C1 segment of cervical spinal cord (tissue), 14 donors: ENCODE results near the gene PDAP1.
"Not testable (repeated sequence)": the region's sequence is repeated elsewhere in the genome, so short reads cannot be mapped to it uniquely, and the experiment has no call there.

Source experiments
- DNase-seq, 14 donors: peaks; one replicate each; lab custom pipeline; 2025; lab: John Stamatoyannopoulos, UW

Gene PDAP1

DNA sequence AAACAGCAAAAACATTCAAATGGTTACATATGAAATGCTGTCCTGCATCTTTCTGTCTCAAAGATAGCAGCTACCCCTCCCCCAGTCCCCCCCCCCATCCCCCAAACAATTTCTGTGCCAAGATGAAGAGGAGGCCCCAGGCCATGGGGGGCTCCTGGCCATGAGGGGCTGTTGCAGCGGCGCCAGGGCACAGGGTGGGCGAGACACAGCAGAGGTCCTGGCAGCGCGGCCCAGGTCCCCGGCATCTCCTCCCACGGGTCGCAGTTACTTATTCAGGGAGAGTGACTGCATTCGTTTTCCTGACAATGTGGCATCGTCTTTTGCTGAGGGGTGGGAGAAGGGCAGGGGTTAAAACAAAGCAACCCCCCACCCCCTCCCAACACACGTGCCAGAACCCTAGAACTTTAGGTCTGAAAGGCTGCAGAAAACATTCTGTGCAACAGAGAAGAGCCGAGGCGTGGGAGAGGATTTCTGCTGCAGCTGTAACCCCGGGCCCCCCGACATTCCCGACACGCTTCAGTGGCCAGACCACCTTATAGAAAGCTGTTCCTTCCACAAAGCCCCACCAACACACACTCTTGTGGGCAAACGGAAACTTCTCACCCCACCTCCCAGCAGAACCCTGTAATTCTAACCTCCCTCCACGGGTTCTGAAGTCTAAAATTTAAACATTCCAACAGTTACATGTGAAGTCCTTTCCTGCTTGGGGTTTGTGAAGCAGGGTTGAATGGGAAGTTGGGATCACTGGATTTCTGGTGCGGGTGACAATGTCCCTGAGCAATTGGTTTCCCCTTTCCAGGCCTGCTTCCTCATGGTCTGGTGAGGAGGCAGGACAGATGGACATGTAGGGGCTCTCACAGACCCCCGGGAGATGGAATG, 11.7 kb downstream of the PDAP1 start:
- no peak for DNase-seq

DNA sequence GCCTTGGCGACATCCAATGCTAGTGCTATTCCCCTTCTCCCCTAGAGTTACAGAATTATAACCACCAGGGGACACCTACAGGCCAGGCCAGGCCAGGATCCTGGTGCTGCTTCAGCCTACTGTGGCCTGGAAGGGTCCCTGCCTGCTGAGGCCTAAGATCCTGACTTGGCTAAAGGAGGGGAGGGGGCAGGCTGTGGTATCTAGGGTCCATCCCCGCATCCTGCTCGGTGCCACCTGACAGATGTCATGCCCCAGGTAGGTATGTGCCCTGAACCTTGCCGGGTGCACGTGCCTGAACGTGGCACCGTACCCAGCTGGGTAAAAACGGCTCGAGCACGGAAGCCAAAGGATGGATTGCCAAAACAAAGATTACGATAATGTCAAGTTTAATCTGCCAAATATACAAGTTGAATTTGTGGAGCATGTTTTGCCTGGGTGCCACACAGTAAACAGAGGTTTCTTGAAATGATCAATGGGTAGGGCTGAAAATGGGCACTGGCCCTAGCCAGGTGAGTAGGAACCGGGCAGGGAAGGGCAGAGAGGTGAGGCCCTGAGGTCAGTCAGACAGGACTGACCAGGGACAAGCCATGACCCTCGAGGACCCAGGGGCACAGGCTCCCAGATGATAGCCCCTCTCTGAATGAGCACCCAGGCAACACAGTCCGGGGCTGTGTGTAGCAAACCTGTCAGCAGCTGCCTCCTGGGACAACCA, 12.6 kb downstream of the PDAP1 start:
- DNase-seq, result no peak

DNA sequence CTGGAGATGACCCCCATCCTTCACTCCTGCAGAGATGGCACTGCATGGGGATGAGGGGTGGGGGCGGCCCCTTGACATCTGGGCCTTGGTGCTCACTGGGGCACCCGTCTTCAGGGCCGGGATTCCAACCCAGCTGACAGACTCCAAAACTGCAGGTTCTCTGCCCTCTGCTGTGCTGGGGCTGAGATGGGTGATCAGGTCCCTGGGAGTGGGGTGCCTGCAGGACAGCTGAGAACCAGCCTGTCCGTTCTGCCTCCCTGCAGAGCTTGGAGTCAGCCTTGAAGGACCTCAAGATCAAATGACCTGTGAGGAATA, 14.3 kb downstream of the PDAP1 start:
- DNase-seq, result no peak

DNA sequence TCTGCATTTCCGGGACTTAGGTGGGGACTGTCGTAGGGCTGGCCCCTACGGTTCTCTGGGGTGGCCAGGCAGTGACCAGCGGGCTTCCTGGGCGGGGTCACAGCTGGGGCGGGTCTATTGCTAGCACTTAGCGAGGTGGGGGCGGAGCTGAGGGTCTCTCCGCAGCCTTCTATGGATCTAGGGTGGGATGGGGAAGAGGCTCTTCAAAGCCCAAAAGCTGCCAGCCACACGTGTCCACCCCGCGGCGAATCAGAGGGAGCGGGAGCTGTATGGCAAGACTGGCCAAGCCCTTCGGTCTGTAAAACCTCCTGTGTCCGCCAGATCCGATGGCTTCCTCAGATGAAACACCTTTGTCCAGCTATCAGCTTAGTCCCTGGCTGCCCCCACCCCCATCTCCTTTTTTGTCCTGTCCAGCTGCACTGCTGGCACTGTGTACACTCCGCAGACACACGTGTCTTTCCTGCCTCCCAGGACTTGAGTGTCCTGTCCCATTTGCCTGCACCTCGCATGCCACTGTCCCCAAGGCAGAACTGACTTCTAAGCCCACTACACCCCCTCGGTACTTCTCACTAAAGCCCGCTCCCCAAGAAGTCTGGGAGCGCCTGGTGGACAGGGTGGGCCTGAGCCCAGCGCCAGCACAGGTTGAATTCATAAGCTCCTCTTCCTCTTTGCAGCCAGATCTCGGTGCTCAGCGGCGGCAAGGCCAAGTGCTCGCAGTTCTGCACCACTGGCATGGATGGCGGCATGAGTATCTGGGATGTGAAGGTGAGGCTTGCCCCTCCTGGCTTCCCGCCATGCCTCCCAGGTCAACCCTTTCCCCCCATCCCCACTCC, 14.8 kb downstream of the PDAP1 start:
- peak in 2 of 14 donors; percentile 5 to 58 for DNase-seq

DNA sequence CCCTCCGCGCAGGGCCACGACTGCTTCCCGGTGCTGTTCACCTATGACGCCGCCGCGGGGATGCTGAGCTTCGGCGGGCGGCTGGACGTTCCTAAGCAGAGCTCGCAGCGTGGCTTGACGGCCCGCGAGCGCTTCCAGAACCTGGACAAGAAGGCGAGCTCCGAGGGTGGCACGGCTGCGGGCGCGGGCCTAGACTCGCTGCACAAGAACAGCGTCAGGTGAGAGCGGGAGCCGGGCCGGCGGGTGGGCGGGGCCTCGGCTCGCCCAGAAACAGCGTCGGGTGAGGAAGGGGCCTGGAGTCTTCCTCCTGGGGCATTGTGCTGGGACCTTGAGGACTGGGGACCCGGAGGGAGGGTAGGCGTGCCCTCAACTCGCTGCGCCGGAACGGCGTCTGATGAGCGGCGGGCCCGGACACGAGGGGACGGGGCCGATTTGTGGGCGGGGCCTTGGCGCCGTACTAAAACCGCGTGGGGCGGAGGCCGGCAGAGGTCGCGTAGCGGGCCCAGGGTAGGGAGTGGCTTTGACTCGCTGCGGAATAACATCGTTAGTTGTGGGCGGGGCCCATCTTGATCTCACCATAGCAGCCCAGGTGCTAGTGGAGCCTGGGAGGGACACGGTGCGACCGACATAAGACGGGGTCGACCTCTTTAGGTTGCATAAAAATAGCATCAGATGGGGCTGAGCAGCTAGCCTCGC, 15.6 kb downstream of the PDAP1 start:
- peak in 3 of 14 donors; percentile 14 to 69 (median 19) for DNase-seq

DNA sequence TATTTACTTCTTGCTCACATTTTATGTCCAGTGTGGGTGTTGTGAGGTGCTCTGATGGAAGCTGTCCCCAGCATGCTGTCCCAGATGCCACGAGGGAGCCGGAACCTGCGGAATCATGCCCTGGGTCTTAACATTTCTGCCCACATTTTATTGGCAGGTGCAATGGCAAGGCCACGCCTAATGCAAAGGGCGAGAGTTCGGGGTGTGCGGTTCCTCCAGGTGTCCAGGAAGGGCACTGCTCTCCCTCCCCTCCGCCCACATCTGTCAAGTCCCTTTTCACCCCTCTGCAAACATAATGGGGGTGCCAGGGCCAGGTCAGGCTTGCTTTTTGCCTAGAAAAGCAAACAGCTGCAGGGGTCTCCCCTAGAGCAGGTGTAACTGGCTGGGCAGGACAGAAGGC, 16.4 kb downstream of the PDAP1 start:
- DNase-seq, result no peak

DNA sequence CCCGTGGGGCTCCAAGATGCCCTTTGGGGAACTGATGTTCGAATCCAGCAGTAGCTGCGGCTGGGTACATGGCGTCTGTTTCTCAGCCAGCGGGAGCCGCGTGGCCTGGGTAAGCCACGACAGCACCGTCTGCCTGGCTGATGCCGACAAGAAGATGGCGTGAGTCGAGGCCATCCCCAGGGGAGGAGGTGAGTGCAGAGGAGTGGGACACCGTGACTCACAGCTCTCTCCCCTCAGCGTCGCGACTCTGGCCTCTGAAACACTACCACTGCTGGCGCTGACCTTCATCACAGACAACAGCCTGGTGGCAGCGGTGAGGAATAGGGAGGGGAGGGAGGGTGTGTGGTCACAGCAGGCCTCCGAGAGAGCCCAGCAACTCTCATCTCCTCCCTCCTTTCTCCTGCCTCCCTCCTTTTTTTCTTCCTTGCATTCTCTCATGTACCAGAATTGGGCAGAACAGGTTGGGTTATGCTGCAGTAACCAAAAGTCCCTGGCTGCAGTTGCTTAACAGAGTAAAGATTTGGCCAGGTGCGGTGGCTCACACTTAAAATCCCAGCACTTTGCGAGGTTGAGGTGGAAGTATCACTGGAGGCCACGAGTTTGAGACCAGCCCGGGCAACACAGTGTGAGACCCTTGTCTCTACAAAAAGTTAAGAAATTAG, 17.3 kb downstream of the PDAP1 start:
- no peak for DNase-seq

DNA sequence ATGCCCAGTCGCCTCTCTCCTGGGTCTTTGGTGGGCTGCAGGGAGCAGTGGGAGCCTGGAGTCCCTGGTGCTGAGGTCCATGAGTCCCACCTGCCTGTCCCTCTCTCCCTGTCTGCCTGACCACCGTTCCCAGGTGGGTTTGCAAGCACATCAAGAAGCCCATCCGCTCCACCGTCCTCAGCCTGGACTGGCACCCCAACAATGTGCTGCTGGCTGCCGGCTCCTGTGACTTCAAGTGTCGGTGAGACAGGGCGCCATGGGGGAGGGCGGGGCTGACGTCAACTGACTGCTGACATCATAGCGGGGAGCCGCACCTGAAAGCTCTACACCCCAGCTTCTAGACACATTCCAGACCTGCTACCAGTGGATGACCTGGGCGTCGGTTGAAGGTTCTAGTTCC, 18.6 kb downstream of the PDAP1 start:
- DNase-seq, result no peak

DNA sequence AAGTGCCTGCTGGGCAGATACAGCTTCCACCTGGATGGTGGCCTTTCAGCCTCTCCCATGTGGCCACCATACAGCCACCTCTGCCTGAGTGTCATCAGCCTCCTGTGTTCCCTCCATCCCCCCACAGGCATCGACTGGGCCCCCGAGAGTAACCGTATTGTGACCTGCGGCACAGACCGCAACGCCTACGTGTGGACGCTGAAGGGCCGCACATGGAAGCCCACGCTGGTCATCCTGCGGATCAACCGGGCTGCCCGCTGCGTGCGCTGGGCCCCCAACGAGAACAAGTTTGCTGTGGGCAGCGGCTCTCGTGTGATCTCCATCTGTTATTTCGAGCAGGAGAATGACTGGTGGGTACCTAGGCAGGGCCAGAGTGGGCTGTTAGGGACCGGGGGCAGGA, 20.5 kb downstream of the PDAP1 start:
- no peak for DNase-seq

DNA sequence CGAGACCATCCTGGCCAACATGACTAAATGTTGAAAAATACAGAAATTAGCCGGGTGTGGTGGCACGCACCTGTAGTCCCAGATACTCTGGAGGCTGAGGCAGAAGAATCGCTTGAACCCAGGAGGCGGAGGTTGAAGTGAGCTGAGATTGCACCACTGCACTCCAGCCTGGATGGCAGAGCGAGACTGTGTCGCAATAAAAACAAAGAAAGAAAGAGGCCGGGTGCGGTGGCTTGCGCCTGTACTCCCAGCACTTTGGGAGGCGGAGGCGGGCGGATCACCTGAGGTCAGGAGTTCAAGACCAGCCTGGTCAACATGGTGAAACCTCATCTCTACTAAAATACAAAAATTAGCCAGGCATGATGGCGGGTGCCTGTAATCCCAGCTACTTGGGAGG, 21.2 kb downstream of the PDAP1 start:
- not testable (repeated sequence) for DNase-seq

DNA sequence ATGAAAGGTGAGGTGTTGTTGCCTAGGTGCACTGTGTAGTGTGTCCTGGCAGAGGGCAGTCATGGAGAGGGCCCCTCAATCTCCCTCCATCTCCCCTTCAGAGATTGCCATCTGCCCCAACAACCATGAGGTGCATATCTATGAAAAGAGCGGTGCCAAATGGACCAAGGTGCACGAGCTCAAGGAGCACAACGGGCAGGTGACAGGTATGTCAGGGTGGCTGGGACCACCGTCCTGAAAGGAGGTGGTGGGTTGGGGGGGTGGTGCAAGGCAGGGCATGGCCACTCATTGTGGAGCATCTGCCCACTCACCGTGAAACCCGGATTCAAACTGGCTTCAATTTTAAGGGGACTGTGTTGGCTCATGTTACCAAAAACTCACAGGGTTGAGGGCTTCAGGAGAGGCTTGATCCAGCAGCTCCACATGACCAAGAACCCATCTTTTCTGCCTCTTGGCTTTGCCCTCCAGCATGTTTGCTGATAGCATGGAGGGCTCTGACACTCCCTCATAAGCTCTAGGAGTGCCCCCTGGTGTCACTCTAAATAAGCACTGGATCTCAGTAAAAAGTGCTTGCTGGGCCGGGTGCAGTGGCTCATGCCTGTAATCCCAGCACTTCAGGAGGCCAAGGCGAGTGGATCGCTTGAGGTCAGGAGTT, 21.7 kb downstream of the PDAP1 start:
- DNase-seq, result no peak

DNA sequence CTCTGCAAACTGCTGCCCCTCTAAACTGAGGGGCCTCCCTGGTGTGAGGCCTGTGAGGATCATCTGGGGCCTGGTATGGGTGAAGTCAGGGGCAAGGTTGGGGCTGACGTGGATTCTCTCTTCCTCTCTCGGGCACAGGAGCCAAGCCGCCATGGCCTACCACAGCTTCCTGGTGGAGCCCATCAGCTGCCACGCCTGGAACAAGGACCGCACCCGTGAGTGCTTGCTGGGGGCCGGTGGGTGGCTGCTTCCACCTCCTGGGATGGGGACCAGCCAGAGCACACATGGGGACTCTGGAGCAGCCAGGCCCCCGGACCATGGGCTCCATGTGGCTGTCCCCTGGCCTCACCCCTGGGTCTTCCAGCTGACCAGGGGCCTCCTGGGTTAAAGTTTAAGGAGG, 22.8 kb downstream of the PDAP1 start:
- no peak for DNase-seq

DNA sequence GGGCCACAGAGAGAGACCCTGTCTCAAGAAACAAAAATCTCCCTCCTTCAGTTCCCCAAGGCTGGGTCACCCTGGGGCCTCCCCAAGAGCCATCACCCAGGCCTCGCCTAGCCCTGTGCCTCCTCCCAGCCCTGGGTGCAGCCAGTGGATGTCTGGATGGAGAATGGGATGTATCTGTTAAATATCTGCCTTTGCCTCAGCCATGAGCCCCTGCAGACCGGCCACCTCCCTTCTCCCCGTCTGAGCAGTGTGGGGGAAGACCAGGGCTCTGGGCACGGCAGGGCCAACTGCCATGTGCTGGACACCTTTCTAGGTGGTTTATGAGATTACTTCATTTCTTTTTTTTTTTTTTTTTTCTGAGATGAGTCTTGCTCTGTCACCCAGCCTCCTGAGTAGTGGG, 23.9 kb downstream of the PDAP1 start:
- no peak for DNase-seq

DNA sequence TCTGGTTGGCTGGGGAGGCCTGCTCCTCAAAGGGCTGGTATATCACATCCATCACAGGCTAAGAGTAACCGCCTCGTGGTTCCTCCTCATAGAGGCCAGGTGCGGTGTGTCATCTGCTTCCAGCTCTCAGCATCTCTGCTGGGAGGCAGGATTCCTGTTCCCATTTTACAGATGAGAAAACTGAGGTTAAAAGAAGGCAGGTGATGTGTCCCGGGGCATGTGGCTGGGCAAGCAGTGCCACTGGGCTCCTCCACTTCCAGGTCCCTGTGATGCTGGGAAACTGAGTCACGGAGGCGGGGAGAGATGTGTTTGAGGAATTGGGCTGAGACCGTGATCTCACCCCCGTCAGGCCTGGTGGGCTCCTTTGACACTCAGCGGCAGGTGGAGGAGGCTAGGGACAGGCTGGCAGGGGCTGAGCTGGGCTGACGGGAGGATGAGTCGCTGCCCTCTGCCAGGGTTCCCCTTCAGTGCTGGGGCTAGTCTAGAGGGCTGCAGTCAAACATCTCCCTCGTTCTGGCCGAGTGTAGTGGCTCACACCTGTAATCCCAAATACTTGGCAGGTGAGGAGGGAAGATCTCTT, 24.5 kb downstream of the PDAP1 start:
- no peak for DNase-seq

DNA sequence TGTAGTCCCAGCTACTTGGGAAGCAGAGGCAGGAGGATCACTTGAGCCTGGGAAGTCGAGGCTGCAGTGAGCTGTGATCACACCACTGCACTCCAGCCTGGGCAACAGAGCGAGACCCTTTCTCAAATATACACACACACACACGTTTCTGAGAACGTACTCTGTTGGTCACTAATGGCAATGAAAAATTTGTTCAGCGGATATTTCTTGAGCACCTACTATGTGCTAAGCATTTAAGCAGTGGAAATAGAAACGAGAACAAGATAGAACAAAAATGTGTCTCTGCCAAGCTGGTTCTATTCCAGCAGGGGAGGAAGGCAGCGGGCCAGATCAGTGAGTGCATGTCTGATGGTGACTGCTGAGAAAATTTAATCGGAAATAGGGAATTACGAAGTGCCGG, 25.2 kb downstream of the PDAP1 start:
- no peak for DNase-seq

DNA sequence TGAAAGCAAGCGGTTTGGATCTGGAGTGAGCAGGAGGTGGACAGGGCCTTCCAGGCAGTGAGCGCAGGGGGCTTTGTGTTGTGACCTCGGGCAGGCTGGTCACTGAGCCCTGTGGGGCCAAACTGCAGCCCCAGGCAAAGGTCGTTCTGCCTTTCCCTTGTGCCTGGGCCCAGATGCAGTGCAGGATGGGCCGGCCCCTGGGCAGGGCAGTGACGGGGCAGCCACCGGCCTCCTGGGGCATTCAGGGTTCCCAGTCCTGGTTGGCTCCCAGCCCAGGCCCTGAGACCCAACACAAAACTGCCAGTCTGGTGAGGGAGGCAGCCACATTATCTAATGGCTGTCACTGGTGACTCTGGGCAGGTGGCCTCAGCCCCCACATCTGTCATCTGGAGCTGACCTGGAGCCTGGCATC, 26.7 kb downstream of the PDAP1 start:
- DNase-seq, result no peak

DNA sequence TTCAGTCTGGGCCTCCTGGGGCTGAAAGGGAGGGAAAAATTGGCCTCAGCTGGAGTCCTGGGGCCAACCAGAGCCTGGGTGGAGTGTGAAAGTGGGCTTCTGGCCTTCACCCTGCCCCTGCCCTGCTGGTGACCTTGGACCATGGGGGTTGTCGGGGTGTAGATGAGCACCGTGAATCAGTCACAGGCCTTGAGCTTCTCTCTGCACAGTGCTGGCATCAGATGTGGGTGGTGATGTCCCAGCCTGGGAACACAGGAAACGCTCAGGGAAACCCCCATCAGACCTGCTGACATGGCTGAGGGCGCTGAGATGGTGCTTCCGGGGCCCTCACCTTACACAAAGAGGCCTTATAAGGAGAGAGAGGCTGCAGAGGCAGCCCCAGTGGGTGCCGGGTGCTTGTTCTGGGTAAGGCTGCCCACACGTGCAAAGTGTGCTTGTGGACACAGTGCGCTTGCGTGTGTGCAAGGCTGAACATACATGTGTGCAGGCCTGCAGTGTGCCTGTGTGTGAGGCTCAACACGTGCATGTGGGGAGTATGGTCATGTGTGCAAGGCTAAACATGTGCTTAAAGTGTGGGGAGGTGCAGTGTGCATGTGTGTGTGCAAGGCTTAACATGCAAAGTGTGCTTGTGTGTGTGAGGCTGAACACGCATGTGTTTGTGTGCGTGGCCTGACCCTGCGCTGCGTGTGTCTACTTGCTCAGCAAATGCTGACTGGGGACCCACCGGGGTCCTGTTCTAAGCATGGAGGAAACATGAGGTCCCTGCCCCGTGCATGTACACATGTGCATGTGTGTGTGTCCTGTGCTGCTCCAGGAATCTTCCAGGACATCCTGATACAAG, 27.4 kb downstream of the PDAP1 start:
- DNase-seq, result no peak

DNA sequence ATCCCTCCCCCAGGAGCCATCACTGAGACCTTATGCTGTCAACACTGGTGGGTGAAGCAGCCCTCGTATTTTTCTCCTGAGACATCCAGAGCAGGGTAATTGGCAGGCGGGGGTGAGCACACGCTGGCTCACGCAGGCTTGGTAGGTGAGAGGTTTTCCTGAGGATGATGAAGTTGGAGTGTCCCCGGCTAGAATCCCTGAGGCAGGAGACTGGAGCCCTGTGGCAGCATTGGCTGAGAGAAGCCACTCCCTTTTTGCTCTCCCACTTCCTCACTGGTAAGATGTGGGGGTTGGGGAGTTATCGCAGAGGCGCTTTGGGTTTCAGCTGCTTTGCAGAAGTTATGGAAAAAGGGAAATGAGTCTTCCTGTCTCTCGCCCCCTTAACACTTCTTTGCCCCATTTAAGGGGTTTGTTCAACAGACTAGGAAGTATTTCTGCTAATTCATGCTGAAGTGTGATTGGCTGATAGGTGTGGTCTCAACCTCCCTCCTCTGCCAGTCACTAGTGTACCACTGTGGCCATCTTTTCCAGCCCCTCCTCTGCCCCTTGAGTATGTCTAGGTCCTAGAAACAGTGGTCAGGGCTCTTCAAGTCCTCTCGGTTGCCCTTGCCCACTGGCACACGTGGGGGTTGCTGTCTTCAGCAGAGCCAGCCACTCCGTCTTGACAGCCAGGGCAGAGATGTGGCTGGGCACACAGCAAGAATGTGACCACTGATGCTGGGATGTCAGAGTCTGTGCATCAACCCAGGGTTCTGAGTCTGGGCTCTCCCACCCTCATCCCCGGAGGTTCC, 28.2 kb downstream of the PDAP1 start:
- DNase-seq, result peak in 7 of 14 donors; percentile 24 to 59 (median 45)

DNA sequence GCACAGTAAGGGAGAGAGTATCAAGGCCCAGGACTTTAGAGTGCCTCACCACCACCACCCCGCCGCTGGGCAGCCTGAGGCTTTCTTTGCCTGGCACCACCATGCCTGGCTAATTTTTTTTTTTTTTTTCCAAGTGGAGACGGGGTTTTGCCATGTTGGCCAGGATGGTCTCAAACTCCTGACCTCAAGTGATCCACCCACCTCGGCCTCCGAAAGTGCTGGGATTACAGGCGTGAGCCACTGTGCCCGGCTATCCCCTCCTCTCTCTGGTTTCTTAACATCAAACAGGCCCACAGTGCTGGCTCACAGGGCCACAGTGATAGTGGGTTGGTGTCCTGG, 28.7 kb downstream of the PDAP1 start:
- not testable (repeated sequence) for DNase-seq
